Loucy (cell line): ENCODE measurements around the gene CEP104.

Experiments used
- H2AFZ ChIP-seq: fragments of 200-600 bp; sonication (generic); 2 replicates; pipeline ENCODE4 v1.6.0; 2016; ENCODE audit warnings: antibody characterized with exemption, mild to moderate bottlenecking, low read length, moderate library complexity
- H3F3A ChIP-seq: fragments of 200-600 bp; 2 replicates; pipeline ENCODE4 v1.6.0; 2016; ENCODE audit warnings: antibody characterized with exemption, low read depth, mild to moderate bottlenecking
- H3K27me3 ChIP-seq: fragments of 200-600 bp; sonication (generic); 2 replicates; pipeline ENCODE4 v1.6.1; 2014; ENCODE audit warnings: low read length, mild to moderate bottlenecking; ENCODE audit not compliant: insufficient read depth, poor library complexity, severe bottlenecking
- H3K36me3 ChIP-seq: fragments of 200-600 bp; sonication (generic); 2 replicates; pipeline ENCODE4 v1.6.1; 2016; ENCODE audit warnings: low read length; ENCODE audit not compliant: insufficient read depth
- H3K4me1 ChIP-seq: fragments of 200-600 bp; sonication (generic); 2 replicates; pipeline ENCODE4 v1.5.1; 2014; ENCODE audit warnings: low read length, mild to moderate bottlenecking; ENCODE audit not compliant: insufficient read depth, poor library complexity, severe bottlenecking
- H3K4me2 ChIP-seq: fragments of 200-600 bp; sonication (generic); 2 replicates; pipeline ENCODE4 v1.6.0; 2014; ENCODE audit warnings: antibody characterized with exemption, low read length, low read depth, mild to moderate bottlenecking; ENCODE audit not compliant: poor library complexity, severe bottlenecking
- H3K4me3 ChIP-seq: fragments of 200-600 bp; sonication (generic); 2 replicates; pipeline ENCODE4 v1.5.1; 2014; ENCODE audit warnings: low read length, mild to moderate bottlenecking, mixed read lengths; ENCODE audit not compliant: poor library complexity, severe bottlenecking
- H3K79me2 ChIP-seq: fragments of 200-600 bp; sonication (generic); 2 replicates; pipeline ENCODE4 v1.6.1; 2014; ENCODE audit warnings: low read length; ENCODE audit not compliant: insufficient read depth
- H3K9ac ChIP-seq: fragments of 200-600 bp; sonication (generic); 2 replicates; pipeline ENCODE4 v1.6.0; 2014; ENCODE audit warnings: mild to moderate bottlenecking, low read depth, low read length, moderate library complexity; ENCODE audit not compliant: poor library complexity, severe bottlenecking
- H3K9me2 ChIP-seq: fragments of 200-600 bp; sonication (generic); replicated peaks from 2 replicates; pipeline ENCODE4 v1.6.1; 2016; ENCODE audit warnings: low read depth, low read length, mixed read lengths
- H3K9me3 ChIP-seq: fragments of 200-600 bp; sonication (generic); 2 replicates; pipeline ENCODE4 v1.6.1; 2014; ENCODE audit warnings: mild to moderate bottlenecking, antibody characterized with exemption, low read length, low read depth; ENCODE audit not compliant: insufficient read depth
- H4K20me1 ChIP-seq: fragments of 200-600 bp; sonication (generic); 2 replicates; pipeline ENCODE4 v1.6.0; 2014; ENCODE audit warnings: antibody characterized with exemption, low read length, mild to moderate bottlenecking; ENCODE audit not compliant: insufficient read depth, poor library complexity, severe bottlenecking
- EZH2phosphoT487 ChIP-seq: fragments of 200-600 bp; IDR thresholded peaks from 2 replicates; pipeline ENCODE4 v1.6.1; 2018; ENCODE audit warnings: antibody characterized with exemption, mild to moderate bottlenecking, moderate library complexity, borderline replicate concordance
- TF ChIP-seq, protein P1 (sequence below): fragments of 200-600 bp; sonication (generic); conservative IDR thresholded peaks from 2 replicates; pipeline ENCODE4 v1.5.1; 2014; ENCODE audit warnings: mild to moderate bottlenecking, antibody characterized with exemption, low read length

Gene CEP104

GRCh38 chr1:3768811-3769390, 88.1 kb downstream of the CEP104 start:
- Histone ChIP-seq H3K9me2 (no peaks in the 10 kb centered on the region), H3K9me3 (no peaks in the 10 kb centered on the region), H3K36me3 (no peaks in the 10 kb centered on the region), H3K4me1 (no peaks in the 10 kb centered on the region), H4K20me1 (no peaks in the 10 kb centered on the region), H3F3A (no peaks in the 10 kb centered on the region), H3K9ac (no peak overlapping the region), H3K27me3 (no peaks in the 10 kb centered on the region), H2AFZ (no peak overlapping the region), H3K4me3 (no peak overlapping the region), H3K4me2 (no peak overlapping the region), H3K79me2 (no peaks in the 10 kb centered on the region)
- TF ChIP-seq, protein P1, sequence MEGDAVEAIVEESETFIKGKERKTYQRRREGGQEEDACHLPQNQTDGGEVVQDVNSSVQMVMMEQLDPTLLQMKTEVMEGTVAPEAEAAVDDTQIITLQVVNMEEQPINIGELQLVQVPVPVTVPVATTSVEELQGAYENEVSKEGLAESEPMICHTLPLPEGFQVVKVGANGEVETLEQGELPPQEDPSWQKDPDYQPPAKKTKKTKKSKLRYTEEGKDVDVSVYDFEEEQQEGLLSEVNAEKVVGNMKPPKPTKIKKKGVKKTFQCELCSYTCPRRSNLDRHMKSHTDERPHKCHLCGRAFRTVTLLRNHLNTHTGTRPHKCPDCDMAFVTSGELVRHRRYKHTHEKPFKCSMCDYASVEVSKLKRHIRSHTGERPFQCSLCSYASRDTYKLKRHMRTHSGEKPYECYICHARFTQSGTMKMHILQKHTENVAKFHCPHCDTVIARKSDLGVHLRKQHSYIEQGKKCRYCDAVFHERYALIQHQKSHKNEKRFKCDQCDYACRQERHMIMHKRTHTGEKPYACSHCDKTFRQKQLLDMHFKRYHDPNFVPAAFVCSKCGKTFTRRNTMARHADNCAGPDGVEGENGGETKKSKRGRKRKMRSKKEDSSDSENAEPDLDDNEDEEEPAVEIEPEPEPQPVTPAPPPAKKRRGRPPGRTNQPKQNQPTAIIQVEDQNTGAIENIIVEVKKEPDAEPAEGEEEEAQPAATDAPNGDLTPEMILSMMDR: no peak

- TF ChIP-seq EZH2phosphoT487: no peak
- TF ChIP-seq, protein P1: no peak
- Histone ChIP-seq H3K4me1 (no peaks in the 10 kb centered on the region), H3K4me3 (no peak overlapping the region)
Observed at GRCh38 chr1:3767328-3767925, 89.6 kb downstream of the CEP104 start.

GRCh38 chr1:3763351-3764125, 93.5 kb downstream of the CEP104 start:
- no peaks in the 10 kb centered on the region for H3F3A ChIP-seq
- H3K4me3 ChIP-seq: no peak overlapping the region
- no peak overlapping the region for H3K9ac ChIP-seq
- no peak overlapping the region for H3K4me2 ChIP-seq
- no peaks in the 10 kb centered on the region for H3K27me3 ChIP-seq
- no peaks in the 10 kb centered on the region for H3K4me1 ChIP-seq
- TF ChIP-seq, protein P1: no peak
- no peak for TF ChIP-seq EZH2phosphoT487
- H3K36me3 ChIP-seq: no peaks in the 10 kb centered on the region
- no peaks in the 10 kb centered on the region for H3K9me2 ChIP-seq
- H2AFZ ChIP-seq: no peak overlapping the region
- no peaks in the 10 kb centered on the region for H3K79me2 ChIP-seq
- no peaks in the 10 kb centered on the region for H4K20me1 ChIP-seq
- no peaks in the 10 kb centered on the region for H3K9me3 ChIP-seq

More at GRCh38 chr1:3767328-3767925, 89.6 kb downstream of the CEP104 start:
- no peak overlapping the region for H3K9ac ChIP-seq
- no peaks in the 10 kb centered on the region for H3K9me2 ChIP-seq
- no peak overlapping the region for H3K4me2 ChIP-seq
- no peaks in the 10 kb centered on the region for H3F3A ChIP-seq
- H3K9me3 ChIP-seq: no peaks in the 10 kb centered on the region
- H2AFZ ChIP-seq: no peak overlapping the region
- H4K20me1 ChIP-seq: no peaks in the 10 kb centered on the region
- no peaks in the 10 kb centered on the region for H3K79me2 ChIP-seq
- no peaks in the 10 kb centered on the region for H3K27me3 ChIP-seq
- no peaks in the 10 kb centered on the region for H3K36me3 ChIP-seq
